ENCODE data around the gene GALNT14.

Gene GALNT14

DNA sequence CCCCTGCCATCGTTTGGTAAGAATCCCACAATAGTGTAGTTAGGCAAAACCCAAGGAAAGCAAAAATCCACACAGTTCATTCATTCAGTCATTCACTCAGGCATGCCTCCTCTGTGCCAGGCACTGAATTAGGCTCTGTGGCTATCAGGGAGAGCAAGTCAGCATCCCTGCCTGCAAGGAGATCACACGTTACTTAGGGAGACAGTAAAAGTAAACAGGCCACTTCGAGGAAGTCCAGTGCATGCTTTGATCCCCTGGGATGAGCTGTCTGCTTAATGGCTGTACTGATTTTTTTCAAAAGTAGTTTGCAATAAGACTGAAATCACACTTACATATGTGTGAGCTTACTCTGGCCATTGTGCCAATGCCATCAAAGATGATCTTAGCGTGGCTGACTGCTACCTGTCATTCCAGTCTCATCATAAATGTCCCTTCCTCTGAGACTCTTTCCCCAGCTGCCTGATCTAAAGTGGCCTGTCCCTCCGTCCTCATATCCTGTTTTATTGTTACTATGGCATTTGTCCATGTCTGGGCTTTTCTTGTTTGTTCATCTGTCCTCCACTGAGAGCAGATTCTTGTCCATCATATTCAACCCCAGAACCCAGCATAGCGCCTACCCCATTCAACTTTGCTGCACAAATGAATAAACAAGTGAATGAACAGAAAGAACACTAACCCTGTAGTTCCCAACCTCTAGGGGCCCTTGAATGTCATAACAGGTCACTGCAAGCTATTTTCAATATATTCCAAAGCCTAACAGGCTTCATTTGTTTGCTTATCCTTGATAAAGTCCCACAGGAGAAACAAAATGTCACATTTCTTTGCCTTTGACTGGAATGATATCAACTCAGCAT, 84.1 kb downstream of the GALNT14 start:
- no peak for DNase-seq

DNA sequence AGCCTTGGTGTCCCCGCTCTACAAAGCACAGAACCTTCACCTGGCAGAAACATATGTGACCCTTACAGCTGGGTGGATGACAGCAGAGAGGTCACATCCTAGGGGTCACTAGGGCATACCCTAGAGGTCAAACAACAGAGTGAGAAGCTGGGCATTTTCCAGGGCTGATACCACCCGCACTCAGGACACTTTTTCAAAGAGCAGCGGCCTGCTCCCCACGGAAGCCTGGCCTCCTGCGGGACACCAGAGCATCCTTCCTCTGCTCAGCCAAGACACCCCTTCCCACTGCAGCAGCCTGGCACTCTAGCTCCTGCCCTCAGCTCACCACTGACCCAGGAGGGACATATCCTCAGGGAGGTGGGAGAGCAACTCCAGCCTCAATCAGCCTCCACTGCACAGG, 86.0 kb downstream of the GALNT14 start:
- DNase-seq, result no peak

DNA sequence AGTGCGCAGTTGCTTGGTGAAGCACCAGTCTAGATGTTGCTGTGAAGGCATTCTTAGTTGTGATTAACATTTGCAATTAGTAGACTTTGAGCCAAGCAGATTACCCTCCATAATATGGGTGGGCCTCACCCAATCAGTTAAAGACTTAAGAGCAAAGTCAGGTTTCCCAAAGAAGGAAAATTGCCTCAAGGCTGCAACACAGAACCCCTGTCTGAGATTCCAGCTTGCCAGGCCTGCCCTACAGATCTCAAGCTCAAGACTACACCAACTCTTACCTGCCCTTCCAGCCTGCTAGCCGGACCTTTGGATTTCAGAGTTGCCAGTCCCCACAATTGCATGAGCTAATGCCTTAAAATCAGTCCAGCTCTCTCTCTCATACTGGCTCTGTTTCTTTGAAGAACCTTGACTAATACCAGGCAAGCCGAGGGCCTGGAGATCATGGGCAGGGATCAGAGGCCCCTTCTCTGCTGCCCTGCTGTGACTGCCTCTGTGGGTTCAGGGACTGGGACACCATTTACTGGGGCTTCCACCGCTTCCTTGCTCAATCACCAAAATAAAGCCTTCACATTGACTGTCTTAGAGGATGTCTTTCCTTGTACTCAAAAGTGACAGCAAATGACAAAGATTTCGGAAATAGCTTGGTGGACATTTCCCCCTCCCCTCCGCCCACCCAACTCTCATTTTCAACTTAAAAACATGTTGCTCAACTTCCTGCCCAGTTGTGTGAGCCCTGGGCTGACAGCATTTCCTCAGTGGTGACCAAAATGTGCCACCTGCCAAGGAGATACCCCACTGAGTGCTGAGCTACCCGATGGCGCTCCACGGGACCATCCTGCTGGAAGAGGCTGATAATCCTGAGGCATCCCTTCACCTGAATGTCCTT, 86.7 kb downstream of the GALNT14 start:
- DNase-seq, result no peak

DNA sequence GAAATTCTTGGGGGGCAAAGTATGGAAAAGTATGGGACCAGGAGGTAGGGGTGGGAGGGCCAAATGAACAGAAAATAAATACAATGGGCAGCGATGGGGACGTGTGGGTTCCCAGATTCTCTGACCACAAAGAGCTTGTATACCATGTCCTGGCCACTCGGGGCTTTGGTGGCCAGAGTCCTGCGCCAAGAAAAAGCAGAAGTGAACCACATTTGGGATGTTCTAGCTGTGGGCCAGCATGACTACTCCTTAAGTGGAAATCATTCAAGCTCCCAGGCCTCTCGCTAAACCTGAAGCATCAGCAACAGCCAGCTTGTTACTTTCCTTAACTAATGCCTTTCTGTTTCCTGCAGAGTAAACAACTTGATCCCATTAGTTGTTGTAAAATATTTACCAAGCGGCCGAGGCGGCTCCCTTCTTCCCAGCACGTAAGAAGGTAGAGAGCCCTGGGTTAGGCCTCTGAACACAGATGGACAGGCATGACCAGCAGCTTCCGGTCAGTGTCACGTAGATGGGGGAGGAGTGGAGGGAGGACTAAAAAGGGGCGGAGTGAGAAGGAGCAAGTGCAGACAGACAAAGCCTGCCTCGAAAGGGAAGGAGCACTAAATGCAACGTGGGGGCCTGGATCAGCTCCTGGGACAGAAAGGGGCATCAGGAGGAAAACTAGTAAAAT, 88.2 kb downstream of the GALNT14 start:
- DNase-seq, result no peak

DNA sequence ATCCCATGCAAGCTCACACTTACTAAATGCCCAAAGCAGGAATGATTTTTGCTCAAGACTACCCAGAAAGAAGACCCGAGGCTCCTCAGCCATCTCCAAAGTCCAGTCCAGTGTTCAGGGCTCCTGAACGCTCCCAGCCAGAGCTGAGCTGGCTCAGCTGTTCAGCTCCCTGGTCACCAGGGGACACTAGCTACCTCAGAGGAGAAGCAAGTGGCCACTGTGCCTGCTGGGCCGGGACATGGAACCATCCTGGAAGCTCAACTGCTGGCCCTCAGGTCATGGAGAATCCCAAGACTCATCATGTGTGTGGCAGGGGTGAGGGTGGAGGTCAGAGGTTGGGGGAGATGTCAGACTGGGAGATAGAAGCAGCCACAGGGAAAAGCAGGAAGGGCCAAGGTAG, 89.0 kb downstream of the GALNT14 start:
- DNase-seq, result no peak

DNA sequence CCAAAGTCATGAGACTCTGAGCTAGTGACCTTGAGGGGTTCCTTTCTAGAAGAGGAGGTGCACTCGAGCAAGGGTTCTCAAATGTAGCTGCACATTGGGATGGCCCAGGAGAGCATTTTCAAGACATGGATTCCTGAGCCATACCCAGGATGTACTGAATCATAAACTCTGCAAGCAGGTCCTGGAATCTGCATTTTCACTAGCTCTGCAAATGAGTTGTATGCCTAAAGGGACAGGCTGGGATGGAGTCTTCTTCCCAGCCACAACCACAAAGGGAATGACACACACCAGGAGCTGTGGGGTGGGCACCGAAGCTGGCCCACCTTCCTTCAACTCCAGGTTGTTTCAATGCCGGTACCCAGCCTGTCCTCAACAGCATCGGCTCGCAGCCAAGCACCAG, 90.6 kb downstream of the GALNT14 start:
- DNase-seq, result no peak

DNA sequence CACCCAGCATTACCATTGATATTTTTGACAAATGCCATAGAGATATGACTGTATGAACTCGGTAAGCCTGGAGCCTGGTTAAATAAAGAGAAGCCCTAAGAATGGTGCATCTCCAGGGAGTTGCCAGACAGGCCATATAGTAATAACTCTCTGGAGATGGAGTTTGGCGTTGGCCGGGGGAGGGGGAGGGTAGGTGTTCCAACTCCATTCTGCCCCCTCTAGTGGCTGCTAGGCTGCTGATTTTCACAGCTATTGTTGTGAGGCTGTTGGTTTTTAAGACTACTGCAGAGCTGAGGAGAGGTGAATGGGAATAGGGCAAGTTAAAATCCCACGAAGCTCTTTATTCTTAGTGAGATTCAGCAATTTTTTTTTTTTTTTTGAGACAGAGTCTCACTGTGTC, 99.9 kb downstream of the GALNT14 start:
- DNase-seq, result no peak

DNA sequence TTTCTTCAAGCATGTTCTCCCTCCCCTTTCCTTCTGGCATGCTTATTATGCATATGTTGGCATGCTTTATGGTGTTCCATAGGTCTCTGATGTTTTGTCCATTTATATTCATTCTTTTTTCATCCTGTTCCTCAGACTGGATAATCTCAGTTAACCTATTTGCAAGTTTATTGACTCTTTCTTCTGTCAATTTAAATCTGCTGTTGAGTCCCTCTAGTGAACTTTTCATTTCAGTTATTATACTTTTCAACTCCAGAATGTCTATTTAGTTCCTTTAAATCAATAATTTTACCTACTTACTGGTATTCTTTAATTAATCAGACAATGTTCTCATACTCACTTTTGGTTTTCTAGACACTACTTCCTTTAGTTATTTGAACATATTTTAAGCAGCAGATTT, 101.2 kb downstream of the GALNT14 start:
- no peak for DNase-seq

DNA sequence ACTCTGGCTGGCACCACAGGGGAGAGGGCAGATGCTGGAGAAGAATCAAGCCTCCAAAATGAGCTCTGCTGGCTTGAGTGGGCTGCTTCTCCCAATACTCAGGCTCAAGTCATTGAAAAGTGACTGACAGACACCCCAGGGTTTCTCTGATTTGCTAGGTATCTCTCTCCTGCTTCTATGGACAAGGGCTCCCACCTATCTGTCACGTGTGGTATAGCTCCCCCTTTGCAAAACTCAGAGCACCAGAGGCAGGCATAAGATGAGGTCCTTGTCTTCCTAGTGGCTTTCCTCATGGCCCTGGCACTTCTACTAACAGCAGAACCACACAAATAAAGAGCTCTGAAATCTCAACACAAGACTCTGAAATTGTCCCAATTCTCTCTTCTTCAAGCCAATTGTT, 105.2 kb downstream of the GALNT14 start:
- no peak for DNase-seq

DNA sequence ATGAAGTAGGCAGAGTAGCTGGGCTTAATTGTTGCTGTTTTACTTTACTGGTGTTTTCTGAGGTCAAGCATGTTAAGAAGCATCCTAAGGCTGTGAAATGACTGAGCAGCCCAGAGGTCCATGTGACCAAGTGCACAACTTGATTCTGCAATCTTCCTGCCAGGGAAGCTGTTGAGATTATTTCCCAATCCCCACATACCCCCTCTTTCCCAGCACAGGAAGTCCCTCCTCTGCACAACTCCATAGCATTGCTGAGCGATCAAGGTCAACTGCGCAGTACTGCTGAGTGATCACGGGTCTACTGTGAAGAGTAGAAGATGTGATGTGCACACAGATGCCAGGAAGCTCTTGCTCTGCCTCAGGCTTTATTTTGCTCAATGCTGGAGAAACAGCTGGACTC, 105.8 kb downstream of the GALNT14 start:
- DNase-seq, result no peak

DNA sequence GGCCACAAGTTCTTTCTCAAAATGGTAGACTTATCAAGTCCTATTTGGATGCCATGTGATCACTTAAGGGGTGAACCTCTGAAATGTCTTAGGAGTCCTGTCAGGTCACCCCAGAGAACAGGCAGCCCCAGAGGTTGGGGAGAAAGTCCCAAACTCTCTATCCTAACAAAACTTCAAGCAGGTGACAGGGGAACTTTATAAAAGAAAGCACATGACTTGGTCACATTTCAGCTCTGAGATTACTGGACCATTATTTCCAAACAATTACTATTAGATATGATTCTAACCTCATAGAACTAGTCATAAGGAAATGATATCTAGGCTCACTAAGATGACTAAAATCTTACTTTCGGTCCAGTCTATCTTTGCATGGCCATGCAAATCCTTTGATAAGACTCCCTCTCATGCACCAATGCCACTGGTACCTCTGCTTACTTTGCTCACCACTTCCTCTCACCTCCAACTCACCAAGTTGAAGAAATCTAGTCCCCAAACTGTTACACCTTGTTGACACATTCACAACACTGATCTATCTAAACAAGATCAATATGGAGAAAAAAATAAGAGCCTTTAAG, 107.0 kb downstream of the GALNT14 start:
- no peak for DNase-seq

DNA sequence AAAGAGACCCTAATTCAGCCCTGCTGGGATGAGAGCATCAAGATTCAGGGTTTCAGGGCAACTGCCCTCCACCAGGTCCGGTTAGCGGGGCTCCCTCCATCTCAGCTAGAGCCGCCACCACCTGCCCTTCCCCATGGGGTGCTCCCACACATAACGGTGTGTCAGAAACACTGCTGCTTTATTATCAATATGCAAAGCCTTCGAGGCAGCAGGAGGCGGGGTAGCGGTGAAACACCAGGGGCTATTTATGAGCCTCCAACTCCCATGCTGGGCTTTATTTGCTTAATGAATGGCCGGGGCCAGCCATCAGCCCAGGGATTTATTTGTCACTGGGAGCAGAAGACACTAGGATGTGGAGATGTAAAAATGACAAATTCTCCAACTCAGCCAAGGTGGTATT, 109.8 kb downstream of the GALNT14 start:
- no peak for DNase-seq

DNA sequence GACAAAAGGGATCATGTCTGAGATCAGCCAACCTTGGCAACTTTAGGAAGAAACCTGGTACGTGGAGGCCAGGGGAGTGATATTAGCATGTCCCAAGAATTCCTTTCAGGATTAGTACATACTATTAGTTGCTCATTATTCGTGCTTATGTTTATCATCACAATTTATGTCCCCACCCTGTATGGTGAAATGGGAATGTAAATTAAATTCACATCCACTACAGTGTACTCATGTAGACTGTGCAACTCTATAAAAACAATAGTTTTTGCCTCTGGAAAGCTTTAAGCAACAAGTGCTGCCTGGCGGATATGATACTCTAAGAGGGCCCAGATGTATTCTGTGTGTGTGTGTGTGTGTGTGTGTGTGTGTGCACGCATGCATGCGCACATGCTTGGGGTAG, 110.7 kb downstream of the GALNT14 start:
- no peak for DNase-seq

DNA sequence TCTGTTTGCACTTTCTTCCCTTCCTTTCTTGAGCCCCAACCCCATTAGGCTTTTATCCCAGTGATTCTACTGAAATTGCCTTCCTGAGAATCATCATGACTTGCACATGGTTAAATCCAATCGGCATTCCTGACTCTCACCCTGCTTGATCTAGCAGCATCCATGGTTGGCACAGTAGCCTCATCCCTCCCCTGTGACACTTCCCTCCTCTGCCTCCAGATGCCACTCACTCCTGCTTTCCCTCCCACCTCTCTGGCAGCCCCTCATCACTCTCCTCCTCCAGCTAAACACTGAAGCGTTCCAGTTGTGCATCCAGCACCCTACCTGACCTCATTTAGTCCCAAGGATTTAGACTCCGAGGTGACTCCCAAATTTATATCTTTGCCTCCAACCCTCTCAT, 114.7 kb downstream of the GALNT14 start:
- DNase-seq, result no peak

DNA sequence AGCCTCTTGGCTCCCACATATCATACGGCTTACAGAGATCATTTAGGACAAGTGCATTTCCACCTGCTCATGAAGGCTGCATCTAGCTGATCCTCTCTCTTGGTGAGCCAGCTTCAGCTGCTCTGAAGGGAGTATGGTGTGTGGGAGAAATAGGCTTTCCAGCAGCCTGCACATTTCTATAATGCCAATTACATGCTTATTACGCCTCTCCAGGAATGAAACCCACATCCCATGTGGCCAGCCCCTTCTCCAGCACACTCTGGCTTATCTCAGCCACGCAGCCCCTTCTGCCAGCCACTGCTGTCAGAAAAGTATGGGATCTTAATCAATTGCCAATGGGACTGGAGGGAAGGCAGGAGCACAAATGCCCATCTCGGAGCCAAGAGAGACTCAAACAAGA, 117.5 kb downstream of the GALNT14 start:
- no peak for DNase-seq

DNA sequence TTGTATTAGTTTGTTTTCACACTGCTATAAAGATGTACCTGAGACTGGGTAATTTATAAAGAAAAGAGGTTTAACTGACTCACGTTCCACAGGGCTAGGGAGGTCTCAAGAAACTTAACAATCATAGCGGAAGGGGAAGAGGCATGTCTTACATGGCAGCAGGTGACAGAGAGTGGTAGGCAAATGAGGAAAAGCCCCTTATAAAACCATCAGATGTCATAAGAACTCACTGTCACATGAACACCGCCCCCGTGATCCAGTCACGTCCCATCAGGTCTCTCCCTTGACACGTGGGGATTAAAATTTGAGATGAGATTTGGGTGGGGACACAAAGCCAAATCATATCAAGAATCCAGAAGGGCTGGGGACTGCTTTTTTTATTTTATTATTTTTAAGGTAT, 120.0 kb downstream of the GALNT14 start:
- no peak for DNase-seq

DNA sequence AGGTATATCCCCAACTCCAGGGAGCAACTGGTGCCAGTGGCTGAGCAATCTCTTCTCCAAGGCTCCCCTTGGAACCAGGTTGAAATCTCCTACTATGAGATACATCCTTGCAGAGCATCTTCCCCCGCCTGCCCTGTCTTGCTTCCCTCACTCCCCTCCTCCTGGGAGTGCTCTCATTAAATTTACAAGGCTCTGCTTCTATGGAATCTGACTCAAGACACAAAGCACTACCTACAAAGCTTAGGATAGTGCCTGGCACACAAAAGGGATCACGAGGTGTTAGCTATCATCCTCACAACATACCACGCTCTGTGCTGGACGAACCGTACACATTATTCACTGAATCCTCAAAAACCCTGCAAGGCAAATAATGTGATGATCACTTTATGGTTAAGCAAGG, 121.6 kb downstream of the GALNT14 start:
- DNase-seq, result no peak

DNA sequence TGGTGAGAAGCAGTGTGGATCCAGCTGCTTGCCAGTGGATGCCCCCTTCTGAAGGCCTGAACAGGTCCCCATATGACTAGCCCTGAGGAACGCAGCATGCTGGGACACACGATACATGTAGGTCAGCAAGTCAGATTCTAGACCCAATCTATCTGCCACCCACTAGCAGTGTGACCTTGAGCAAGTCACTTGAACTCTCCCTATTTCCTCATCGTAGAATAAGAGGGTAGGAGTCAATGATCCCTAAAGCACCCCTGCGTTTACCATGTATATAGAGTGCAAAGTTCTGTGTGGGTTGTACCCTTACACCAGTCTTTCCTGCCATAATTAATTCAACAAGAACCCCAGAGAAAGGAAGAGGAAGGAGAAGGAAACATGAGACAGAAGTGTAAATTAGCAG, 123.7 kb downstream of the GALNT14 start:
- DNase-seq, result no peak

DNA sequence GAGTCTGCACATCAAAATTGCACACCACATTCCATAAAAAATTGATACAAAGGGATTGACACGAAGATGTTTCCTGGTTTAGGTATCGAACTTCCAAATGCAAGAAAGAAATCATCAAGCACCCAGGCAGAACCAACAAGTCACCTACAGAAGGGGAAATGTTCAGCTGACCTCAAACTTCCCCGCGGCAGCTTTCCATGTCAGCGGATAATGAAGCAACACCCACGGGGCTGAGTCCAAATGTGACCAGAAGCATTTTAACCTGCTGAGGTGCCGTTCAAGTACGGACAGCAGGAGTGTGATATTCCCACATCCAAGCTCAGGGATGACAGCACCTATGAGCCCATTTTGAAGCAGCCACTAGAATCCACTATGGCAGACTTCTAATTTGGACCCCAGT, 124.9 kb downstream of the GALNT14 start:
- no peak for DNase-seq

DNA sequence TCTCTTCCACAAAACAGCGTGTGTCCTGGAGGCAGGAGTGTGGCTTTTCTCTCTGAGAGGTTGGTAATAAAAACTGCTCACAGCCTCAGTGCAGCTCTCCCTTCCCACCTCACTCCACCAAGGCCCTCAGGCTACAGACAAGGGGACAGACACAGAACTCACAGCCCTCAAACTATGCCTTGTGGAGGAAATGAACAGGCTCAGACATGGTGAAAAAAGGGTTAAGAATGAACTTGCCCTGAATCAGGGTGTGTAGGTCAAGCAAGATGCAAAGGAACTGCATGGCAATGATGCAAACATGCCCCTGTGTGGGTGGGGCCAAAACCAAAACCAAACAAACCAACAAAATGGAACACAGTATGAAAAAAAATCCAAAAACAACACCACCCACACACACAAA, 125.8 kb downstream of the GALNT14 start:
- no peak for DNase-seq

DNA sequence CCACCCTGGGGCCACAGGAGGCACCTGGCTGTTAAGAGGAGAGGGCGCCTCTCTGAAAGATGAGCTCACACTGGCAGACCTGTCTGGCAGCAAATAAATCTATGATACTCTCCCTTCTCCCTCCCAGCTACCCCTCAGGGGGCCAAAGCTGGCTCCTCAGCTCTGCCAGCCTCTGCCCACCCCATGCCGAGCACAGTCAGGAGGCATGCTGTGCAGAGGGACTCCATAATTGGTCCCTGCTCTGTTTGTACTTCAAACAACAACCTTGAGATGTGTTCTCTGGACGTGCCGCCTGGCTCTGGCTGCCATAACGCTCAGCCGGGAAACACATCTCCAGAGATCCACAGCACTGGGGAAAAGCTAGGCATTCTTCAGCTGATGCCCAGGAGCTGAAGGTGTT, 126.7 kb downstream of the GALNT14 start:
- DNase-seq, result no peak

DNA sequence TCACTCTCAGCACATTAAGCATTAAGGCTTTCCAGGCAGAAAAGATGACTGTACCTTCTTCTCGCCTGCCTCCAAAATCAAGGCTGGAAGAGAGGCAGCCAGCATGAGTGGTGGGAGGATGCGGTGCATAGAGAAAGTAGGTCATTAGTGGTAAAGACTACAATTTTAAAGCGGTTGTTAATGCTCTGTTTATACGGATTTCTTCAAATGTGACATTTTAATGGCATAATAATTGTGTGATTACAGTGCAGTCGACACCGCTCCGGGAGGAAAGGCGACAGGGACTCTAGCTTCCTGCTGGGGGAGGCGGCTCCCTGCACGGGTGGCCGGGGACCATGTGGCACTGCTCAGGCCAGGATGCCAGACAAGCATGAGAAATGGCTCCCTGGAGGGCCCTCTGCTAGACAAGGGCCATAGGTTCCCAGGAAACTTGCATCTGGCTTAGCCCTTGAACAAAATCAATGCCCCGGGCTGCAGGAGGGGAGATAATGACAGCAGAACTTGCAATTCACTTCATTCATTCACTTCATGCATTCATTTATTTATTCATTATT, 129.6 kb downstream of the GALNT14 start:
- no peak for DNase-seq

DNA sequence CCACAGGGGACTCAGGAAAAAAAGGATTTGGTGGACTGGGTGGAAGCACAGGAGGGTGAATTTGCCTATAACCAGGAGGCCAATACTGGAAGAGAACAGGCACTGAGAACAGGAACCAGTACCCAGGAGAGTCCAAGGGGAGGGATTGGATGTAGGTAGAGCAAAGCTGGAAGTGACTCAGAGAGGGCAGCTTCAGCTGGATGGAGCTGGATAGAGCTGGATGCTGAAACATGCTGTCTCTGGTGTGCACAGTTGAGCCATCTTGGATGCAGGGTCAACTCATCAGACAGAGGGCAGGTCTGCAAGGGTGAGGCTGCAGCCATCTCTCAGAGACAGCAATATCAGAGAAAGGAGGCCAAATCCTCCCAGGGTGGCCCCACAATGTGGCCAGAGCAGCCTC, 134.0 kb downstream of the GALNT14 start:
- no peak for DNase-seq

Data from hippocampal formation (tissue), 2 donors.